ENCODE data around the gene APOL1. TPM values are rescaled to one million over a fixed set of nuclear protein-coding genes. Genes with fewer than 3 reads are reported as not detected.
"Not testable (repeated sequence)": the region's sequence is repeated elsewhere in the genome, so short reads cannot be mapped to it uniquely, and the experiment has no call there.

Gene APOL1
- total RNA-seq, 2 experiments from 2014 or later, result 63.0 to 64.0 TPM

DNA sequence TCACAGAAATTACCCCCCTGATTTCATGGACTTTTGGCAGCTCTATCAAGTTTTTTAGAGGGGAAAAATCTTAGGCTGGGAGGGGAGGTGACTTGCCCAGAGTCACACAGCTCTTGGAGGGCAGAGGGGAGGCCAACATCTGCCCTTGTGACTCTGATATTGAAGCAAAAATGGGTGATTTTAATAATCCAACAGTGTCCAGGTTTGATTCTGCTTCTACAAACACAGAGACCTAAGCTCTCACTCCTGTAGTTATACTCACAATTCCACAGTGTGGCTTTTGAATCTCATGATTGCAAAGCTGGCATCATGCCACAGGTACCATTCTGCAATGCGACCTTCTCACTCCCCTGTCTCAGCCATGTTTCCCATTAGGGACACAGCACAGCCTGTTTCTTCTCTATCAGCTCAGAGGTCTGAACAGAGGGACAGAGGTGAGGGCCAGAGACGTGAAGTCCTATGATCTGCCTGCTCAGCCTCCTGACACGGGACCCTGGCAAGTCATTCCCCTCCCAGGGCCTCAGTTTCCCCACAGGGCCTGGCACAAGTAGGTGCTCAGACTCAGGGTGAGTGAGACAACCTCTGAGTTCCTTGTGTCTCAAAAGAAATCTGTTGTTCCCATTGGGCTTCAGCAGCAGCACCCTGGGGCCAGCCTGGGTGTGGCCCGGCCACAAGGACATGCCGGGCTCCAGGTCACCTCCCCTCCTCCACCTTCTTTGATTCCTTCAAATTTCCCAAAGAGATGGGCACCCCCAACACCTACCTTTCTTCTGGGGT lies 14.4 kb upstream of the APOL1 start:
- ChIA-PET POLR2A (interaction anchor here (0.7 to 4.4 kb wide), 20 partner anchors 10 to 590 kb away, joined by 3 to 48 read pairs (median 4); partner anchors contain the start of genes APOL1, APOL3, APOL6 and FOXRED2), CTCF (interaction anchor here (0.8 to 3.8 kb wide), 34 partner anchors 9 to 248 kb away, joined by 3 to 65 read pairs (median 4); partner anchors contain the start of genes APOL1, APOL3 and APOL4)
- H3K27me3 Mint-ChIP-seq, result peaks cover 3% of the 10 kb centered on the region
- H3K4me1 Mint-ChIP-seq, result peaks cover 55% of the 10 kb centered on the region
- H3K27ac Mint-ChIP-seq, result peak overlapping the region; percentile 91
- H3K9me3 Mint-ChIP-seq, result peaks cover 8% of the 10 kb centered on the region
- DNase-seq, result no peak
- peaks cover 56% of the 10 kb centered on the region for H3K36me3 Mint-ChIP-seq (ENCODE audit: low read depth)
- H3K4me3 Mint-ChIP-seq, result peak overlapping the region; percentile 95

DNA sequence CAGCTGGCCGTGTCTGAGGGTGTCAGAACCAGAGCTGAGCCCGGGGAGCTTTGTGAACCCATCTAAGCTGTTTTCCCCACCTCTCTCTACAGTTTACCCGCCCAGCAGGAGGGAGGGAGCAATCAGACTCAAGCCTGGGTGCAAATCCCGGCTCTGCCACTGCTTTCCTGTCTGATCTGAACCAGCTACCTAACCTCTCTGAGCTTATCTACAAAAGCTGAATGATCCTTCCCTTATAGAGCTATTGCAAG lies 13.9 kb upstream of the APOL1 start:
- Mint-ChIP-seq H3K27me3 (peaks cover 3% of the 10 kb centered on the region), H3K36me3 (ENCODE audit: low read depth) (peaks cover 51% of the 10 kb centered on the region), H3K4me1 (peaks cover 50% of the 10 kb centered on the region), H3K4me3 (peak overlapping the region; percentile 95), H3K27ac (peak overlapping the region; percentile 91), H3K9me3 (peaks cover 8% of the 10 kb centered on the region)
- ChIA-PET CTCF (interaction anchor here (0.8 to 3.8 kb wide), 27 partner anchors 9 to 247 kb away, joined by 3 to 65 read pairs (median 5); partner anchors contain the start of genes APOL1, APOL3 and APOL4), POLR2A (interaction anchor here (0.8 to 4.4 kb wide), 14 partner anchors 9 to 591 kb away, joined by 3 to 48 read pairs (median 6); partner anchors contain the start of genes APOL1, APOL3, APOL6 and FOXRED2)
- DNase-seq, result no peak

DNA sequence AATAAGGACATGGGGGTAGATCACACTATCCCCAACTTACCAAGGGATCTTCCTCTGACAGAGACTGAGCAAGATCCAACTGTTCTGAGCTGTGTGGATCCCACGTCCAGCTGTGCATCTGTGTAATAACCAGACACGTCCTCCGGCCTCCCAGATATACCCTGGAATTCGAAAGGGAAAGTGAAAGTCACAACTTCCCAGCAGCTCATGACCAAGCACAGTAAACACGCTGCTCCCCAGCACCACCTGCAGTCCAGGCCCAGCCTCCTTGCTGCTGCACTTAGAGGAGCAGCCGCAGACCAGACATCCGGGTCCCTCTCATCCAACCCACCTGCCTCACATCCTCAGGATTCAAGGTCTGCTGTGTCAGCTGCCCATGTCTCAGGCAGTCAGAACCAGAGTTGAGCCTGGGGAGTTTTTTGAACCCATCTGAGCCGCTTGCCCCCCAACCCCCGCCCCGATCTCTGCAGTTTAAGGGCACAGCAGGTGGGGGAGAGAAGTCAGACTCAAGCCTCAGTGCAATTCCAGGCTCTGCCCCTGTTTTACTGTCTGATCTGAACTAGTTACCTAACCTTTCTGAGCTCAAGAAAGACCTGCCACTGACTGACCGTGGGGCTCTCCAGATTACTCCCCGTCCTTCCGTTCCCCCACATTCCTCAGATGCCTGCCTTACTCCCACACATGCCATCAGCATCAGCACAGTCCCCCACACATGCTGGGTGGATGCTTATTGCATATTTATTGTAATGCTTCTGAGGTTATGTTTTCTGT lies 13.3 kb upstream of the APOL1 start, which contains the start of gene APOL2:
Gene APOL2 (minus strand): TSS at position 127 of the 771 bp plus-strand sequence. CDS start 6,365 bp downstream, outside the sequence.
- POLR2A ChIA-PET, result interaction anchor here (0.8 to 4.4 kb wide), 15 partner anchors 9 to 591 kb away, joined by 3 to 48 read pairs (median 5); partner anchors contain the start of genes APOL1, APOL3, APOL6 and FOXRED2
- CTCF ChIA-PET, result interaction anchor here (0.7 to 3.8 kb wide), 28 partner anchors 10 to 247 kb away, joined by 3 to 65 read pairs (median 5); partner anchors contain the start of genes APOL1, APOL3 and APOL4

DNA sequence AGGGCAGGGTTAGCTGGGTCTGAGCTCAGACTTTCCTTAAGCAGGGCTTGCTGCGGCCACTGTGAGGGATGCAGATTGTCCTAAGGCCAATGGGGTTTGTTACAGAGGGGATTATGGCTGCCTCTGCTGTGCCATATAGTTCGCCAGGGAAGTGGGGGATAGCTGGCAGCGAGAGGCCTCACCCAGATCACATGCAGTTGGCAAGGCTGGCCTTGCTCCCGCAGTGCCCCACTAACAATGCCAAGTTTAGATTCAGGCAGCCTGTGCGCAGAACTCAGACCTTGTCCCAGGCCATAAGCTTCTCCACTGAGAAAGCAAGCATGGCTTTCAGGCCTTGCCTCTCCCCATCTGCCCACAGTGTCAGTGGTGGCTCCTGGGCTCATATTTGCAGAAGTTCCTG lies 8.9 kb upstream of the APOL1 start:
- Mint-ChIP-seq H3K27me3 (peaks cover 3% of the 10 kb centered on the region), H3K27ac (no peak overlapping the region), H3K36me3 (ENCODE audit: low read depth) (peaks cover 13% of the 10 kb centered on the region), H3K4me1 (peaks cover 10% of the 10 kb centered on the region), H3K9me3 (peaks cover 9% of the 10 kb centered on the region), H3K4me3 (no peak overlapping the region)
- ChIA-PET POLR2A (interaction anchor here (2.4 kb wide), 1 partner anchor 9 kb away, joined by 16 read pairs; the partner anchor contains the start of gene APOL1), CTCF (interaction anchor here (1.0 to 2.6 kb wide), 2 partner anchors 10 to 34 kb away, joined by 3 to 12 read pairs; partner anchors contain the start of gene APOL1)
- DNase-seq, result peak; percentile 9

More for the DNA sequence above, 13.3 kb upstream of the APOL1 start, which contains the start of gene APOL2:
- peaks cover 45% of the 10 kb centered on the region for H3K4me1 Mint-ChIP-seq
- peak; percentile 90 for DNase-seq
- peaks cover 8% of the 10 kb centered on the region for H3K9me3 Mint-ChIP-seq
- H3K4me3 Mint-ChIP-seq, result peak within 1 kb of the TSS; percentile 95
- H3K27me3 Mint-ChIP-seq, result peaks cover 3% of the 10 kb centered on the region
- H3K27ac Mint-ChIP-seq, result peak within 1 kb of the TSS; percentile 91
- H3K36me3 Mint-ChIP-seq (ENCODE audit: low read depth), result peaks cover 46% of the 10 kb centered on the region

DNA sequence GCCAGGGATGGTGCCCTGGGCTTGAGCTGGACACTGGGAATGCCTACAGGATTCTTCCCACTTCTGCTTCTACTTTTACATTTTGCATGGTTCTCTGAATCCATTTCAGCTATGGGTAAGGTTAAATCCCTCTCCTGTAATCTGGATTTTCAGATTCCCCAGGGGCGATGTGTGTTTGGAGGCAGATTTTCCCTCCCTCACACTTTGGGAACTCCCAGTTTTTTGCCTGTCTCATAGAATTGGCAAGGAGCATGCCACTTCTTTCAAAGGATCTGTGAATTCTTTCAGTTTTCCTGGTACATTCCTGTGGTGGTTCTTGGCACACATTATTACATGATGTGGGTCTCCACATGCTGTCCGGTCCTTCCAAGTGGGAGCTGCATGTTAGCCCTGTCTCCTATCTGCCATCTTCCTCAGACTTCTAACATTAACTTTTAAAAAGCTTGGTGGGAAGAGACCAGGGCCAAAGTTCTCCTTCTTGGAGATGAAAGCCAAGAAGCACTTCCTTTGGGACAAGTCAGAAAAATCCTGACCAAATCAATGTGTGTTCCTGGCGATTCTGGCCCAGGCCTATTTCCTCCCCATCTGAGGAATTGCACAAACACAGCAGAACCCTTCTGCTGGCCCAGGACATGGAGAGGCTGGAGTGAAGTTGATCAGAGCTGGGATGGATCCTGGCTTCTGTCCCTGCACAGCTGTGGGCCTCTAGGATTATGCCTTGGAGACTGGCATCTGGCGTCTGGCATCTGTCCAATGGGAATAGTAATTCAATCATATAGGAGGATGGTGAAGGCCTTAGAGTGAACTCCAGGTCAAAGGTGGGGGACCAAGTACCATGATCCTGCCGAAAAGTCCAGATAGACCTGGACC lies 8.2 kb upstream of the APOL1 start:
- peaks cover 12% of the 10 kb centered on the region for H3K36me3 Mint-ChIP-seq (ENCODE audit: low read depth)
- ChIA-PET CTCF (no interaction called here), POLR2A (interaction anchor here (2.4 kb wide), 1 partner anchor 8 kb away, joined by 16 read pairs; the partner anchor contains the start of gene APOL1)
- peaks cover 3% of the 10 kb centered on the region for H3K27me3 Mint-ChIP-seq
- H3K4me1 Mint-ChIP-seq, result peaks cover 6% of the 10 kb centered on the region
- H3K27ac Mint-ChIP-seq, result no peak overlapping the region
- H3K4me3 Mint-ChIP-seq, result no peak overlapping the region
- peak; percentile 4 for DNase-seq
- peaks cover 9% of the 10 kb centered on the region for H3K9me3 Mint-ChIP-seq

DNA sequence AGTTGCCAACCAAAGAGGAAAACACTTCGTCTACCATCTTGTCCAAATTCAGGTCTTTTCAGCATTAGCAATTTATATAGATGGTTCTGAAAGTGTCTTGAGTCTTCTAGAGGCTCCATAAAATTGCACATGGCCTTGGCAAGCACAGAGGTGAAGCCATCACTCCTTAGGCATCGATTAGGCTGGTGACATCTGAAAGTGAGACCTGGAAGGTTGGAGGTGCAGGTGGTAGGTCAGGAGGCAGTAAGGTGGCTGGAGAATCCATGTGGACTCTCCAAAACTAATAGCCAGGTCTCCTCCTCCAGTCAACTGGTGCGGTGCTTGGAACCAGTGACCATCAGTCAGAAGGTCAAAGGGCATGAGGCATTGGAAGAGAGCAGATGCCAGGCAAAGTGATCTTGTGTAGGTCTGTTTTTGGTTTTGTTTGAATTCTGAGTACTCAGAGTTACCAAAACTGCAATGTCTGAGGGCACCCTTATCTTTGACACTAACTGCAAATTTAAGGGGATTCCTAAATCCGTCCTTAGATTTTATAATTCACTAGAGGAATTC lies 7.1 kb upstream of the APOL1 start:
- H3K4me1 Mint-ChIP-seq, result no peaks in the 10 kb centered on the region
- no peak for DNase-seq
- H3K27me3 Mint-ChIP-seq, result peaks cover 3% of the 10 kb centered on the region
- ChIA-PET POLR2A (no interaction called here), CTCF (no interaction called here)
- H3K27ac Mint-ChIP-seq, result no peak overlapping the region
- peaks cover 12% of the 10 kb centered on the region for H3K36me3 Mint-ChIP-seq (ENCODE audit: low read depth)
- no peak overlapping the region for H3K4me3 Mint-ChIP-seq
- peaks cover 9% of the 10 kb centered on the region for H3K9me3 Mint-ChIP-seq

DNA sequence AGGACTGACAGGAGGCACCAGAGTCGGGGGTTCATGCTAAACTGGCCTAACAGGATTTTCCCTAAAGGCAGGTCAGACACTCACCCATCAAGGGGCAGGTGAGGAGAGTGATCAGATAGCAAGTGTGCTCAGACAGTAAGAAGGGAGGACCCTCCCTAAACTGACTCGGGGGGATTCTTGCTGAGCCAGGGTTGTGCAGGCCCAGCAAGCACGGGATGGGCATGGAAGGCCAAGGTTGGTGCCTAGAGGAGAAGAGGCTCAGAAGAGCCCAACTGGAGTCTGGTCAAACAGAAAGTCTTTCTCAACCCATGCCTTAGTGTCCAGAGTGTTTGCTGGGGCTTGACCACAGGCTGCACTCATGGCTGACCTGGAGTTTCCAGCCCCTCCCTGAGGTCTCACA lies 6.2 kb upstream of the APOL1 start:
- H3K27me3 Mint-ChIP-seq, result peaks cover 3% of the 10 kb centered on the region
- CTCF ChIA-PET, result no interaction called here
- no peak for DNase-seq
- POLR2A ChIA-PET, result no interaction called here
- peaks cover under 1% of the 10 kb centered on the region for H3K4me1 Mint-ChIP-seq
- H3K27ac Mint-ChIP-seq, result no peak overlapping the region
- peaks cover 12% of the 10 kb centered on the region for H3K36me3 Mint-ChIP-seq (ENCODE audit: low read depth)
- H3K4me3 Mint-ChIP-seq, result no peak overlapping the region
- peaks cover 9% of the 10 kb centered on the region for H3K9me3 Mint-ChIP-seq

DNA sequence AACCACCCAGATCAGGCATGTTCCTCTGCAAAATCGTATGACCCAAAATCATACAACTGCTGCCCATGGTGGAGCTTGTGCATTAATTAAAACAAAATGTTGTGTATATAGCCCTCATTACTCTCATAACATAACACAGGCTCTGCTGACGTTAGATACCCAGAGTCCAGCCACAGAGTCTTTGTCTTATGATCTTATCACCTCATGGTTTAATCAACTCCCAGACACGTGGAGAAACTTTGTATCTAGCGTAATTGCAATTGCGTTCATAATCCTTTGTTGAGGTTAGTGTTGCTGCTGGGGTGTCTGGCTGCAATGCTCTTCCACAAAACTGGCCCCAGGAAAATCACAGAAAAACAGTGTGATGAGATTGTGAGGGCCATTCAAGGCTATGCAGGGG lies 5.0 kb upstream of the APOL1 start:
- DNase-seq, result no peak
- H3K36me3 Mint-ChIP-seq (ENCODE audit: low read depth), result peaks cover 8% of the 10 kb centered on the region
- POLR2A ChIA-PET, result interaction anchor here (1.0 kb wide), 1 partner anchor 9 kb away, joined by 3 read pairs; the partner anchor contains the start of gene APOL2
- H3K9me3 Mint-ChIP-seq, result peaks cover 9% of the 10 kb centered on the region
- H3K27me3 Mint-ChIP-seq, result peaks cover 3% of the 10 kb centered on the region
- CTCF ChIA-PET, result interaction anchor here (1.2 to 6.9 kb wide), 2 partner anchors 9 to 27 kb away, joined by 3 to 65 read pairs; partner anchors contain the start of gene APOL2
- H3K4me1 Mint-ChIP-seq, result peaks cover 12% of the 10 kb centered on the region
- H3K4me3 Mint-ChIP-seq, result no peak overlapping the region
- no peak overlapping the region for H3K27ac Mint-ChIP-seq

DNA sequence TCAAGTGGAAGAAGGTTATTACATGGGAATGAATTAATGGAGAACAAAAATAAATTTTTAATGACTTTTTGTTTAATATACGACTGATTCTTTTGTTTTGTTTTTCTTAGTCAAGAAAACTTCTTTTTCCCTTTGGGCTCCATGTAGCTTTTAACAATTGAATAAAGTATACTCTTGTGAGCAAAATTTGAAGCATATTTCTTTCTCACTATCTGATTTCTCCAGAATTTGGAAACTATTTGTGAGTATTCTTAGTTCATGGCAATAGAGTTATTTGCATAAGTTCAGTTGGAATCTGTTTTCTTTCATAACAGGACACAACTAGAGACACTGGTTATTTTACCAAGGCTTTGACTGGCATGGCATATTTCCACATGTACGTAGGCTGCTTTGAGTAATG lies 3.8 kb upstream of the APOL1 start:
- Mint-ChIP-seq H3K27ac (no peak overlapping the region), H3K9me3 (peaks cover 9% of the 10 kb centered on the region), H3K36me3 (ENCODE audit: low read depth) (peaks cover 18% of the 10 kb centered on the region), H3K4me1 (peaks cover 24% of the 10 kb centered on the region), H3K27me3 (no peaks in the 10 kb centered on the region), H3K4me3 (no peak overlapping the region)
- POLR2A ChIA-PET, result interaction anchor here (1.0 kb wide), 1 partner anchor 10 kb away, joined by 3 read pairs; the partner anchor contains the start of gene APOL2
- DNase-seq, result no peak
- CTCF ChIA-PET, result interaction anchor here (1.1 to 6.9 kb wide), 2 partner anchors 10 to 237 kb away, joined by 3 to 65 read pairs; partner anchors contain the start of gene APOL2

DNA sequence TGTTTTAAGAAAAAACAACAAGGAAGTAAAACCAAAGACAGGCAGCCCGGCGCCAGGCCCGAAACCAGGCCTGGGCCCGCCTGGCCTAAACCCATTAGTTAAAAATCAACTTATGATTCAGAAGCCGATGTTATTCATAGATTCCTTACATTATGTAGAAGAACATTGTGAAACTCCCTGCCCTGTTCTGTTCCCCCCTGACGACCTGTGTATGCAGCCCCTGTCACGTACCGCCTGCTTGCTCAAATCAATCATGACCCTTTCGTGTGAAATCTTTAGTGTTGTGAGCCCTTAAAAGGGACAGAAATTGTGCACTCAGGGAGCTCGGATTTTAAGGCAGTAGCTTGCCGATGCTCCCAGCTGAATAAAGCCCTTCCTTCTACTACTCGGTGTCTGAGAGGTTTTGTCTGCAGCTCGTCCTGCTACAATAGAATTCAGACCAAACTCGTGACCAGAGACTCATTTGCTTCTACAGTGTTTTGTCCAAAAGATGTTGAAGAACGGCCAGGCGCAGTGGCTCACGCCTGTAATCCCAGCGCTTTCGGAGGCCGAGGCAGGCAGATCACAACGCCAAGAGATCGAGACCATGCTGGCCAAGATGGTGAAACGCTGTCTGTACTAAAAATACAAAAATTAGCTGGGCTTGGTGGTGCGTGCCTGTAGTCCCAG lies 2.5 kb upstream of the APOL1 start:
- H3K9me3 Mint-ChIP-seq, H3K27ac Mint-ChIP-seq, H3K4me3 Mint-ChIP-seq, POLR2A ChIA-PET, DNase-seq, H3K27me3 Mint-ChIP-seq: not testable (repeated sequence)
- Mint-ChIP-seq H3K36me3 (ENCODE audit: low read depth) (peaks cover 25% of the 10 kb centered on the region), H3K4me1 (peaks cover 35% of the 10 kb centered on the region)
- CTCF ChIA-PET, result interaction anchor here (0.7 to 6.9 kb wide), 2 partner anchors 11 to 201 kb away, joined by 3 to 65 read pairs; partner anchors contain the start of gene APOL2

DNA sequence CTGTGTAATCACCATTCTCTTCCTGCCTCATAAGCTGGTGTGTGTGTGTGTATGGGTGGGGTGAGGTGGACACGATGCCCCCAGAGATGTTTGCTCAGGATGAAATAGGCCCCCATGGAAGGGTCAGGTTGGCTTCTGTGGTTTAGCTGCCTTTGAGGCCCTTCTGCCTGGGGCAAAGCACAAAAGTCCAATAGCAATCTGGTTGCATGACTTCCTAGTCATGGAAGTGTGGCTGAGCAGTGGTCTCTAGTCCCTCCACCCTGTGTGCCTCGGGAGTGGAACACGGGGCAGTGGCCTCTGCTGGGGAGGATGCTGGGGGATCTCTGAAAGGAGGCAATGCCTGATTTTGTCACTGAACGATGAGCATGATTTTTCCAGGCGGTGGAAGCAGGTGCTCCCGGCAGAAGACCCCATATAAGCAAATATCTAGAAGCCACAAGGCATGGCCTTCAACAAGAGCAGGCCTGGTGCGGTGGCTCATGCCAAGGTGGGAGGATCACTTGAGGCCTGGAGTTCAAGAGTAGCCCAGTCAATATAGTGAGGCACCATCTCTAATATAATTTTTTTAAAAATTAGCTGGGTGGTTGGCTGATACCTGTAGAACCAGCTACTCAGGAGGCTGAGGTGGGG lies 839 bp upstream of the APOL1 start:
- not testable (repeated sequence) for H3K27me3 Mint-ChIP-seq, H3K27ac Mint-ChIP-seq, DNase-seq, H3K9me3 Mint-ChIP-seq
- Mint-ChIP-seq H3K4me1 (peaks cover 51% of the 10 kb centered on the region), H3K4me3 (peak overlapping the region; percentile 93), H3K36me3 (ENCODE audit: low read depth) (peaks cover 34% of the 10 kb centered on the region)
- POLR2A ChIA-PET, result interaction anchor here (1.0 to 5.1 kb wide), 5 partner anchors 9 to 91 kb away, joined by 3 to 48 read pairs (median 16); partner anchors contain the start of genes APOL2 and APOL3
- CTCF ChIA-PET, result interaction anchor here (2.4 to 6.9 kb wide), 2 partner anchors 13 to 235 kb away, joined by 6 to 65 read pairs; partner anchors contain the start of gene APOL2

All from activated CD4-positive, alpha-beta memory T cell treated with anti-CD3 and anti-CD28 coated beads, Interleukin-2, amount 10 ng/mL, durations not matched to agents 7 days and 5 days (primary cell).